Measurements from ENCODE around the gene SLCO4A1. TPM values are rescaled to one million over a fixed set of nuclear protein-coding genes. Genes with fewer than 3 reads are reported as not detected.

Gene SLCO4A1
- polyA plus RNA-seq, 1 donor (not counting 4 experiments of a cell fraction or from before 2014, with no cell fraction given) = 1.8 TPM

DNA sequence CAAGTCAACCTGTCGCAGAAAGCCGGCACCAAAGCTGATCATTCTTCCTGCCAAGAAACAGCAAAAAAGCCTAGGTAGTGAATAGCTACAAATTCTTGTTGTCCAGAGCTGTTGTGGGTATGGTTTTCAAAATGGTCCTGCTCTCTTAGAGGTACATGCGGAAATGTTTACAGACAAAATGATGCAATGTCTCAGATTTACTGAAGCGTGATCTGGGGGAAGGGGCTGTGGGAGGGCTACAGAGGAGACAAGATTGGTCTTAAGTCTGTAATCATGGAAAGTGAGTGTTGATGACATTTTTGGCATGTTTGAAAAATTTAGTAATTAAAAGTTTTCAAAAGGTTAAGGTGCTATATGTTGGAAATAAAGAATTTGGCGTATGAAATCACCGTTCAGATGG, 72.5 kb downstream of the SLCO4A1 start:
- DNase-seq (ENCODE audit: low read depth, low spot score) (no peak), FAIRE-seq (no peak)
- TF ChIP-seq, protein P1, sequence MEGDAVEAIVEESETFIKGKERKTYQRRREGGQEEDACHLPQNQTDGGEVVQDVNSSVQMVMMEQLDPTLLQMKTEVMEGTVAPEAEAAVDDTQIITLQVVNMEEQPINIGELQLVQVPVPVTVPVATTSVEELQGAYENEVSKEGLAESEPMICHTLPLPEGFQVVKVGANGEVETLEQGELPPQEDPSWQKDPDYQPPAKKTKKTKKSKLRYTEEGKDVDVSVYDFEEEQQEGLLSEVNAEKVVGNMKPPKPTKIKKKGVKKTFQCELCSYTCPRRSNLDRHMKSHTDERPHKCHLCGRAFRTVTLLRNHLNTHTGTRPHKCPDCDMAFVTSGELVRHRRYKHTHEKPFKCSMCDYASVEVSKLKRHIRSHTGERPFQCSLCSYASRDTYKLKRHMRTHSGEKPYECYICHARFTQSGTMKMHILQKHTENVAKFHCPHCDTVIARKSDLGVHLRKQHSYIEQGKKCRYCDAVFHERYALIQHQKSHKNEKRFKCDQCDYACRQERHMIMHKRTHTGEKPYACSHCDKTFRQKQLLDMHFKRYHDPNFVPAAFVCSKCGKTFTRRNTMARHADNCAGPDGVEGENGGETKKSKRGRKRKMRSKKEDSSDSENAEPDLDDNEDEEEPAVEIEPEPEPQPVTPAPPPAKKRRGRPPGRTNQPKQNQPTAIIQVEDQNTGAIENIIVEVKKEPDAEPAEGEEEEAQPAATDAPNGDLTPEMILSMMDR (optimal IDR thresholded peaks at IDR 0.05 in 1 of 3, IDR thresholded peaks at IDR 0.05 in 1 of 3, conservative IDR thresholded peaks at IDR 0.05 in 1 of 3; ENCODE audit: extremely low read depth in 1 of 3, insufficient read depth in 2 of 3, low read length in 3 of 3) = no peak
- TF ChIP-seq EZH2 (IDR thresholded peaks at IDR 0.05; ENCODE audit: low read length) = no peak
- Histone ChIP-seq H3K4me1 (ENCODE audit: control insufficient read depth, extremely low read depth, insufficient read depth, low read length) (peaks cover 12% of the 10 kb centered on the region), H3K9ac (ENCODE audit: control insufficient read depth, extremely low read depth, insufficient read depth, low read length) (no peak overlapping the region), H3K36me3 (ENCODE audit: control insufficient read depth in 2 of 2, extremely low read depth in 1 of 2, insufficient read depth in 2 of 2, low read length in 2 of 2) (no peaks in the 10 kb centered on the region), H3K9me1 (ENCODE audit: control insufficient read depth, extremely low read depth, insufficient read depth, low read length) (peaks cover 2% of the 10 kb centered on the region), H3K4me3 (ENCODE audit: control insufficient read depth in 2 of 3, extremely low read depth in 1 of 3, insufficient read depth in 2 of 3, low read depth in 1 of 3, low read length in 3 of 3) (no peak overlapping the region), H2AFZ (ENCODE audit: control insufficient read depth, low read length) (no peak overlapping the region), H3K4me2 (ENCODE audit: control insufficient read depth, extremely low read depth, insufficient read depth, low read depth, low read length) (no peak overlapping the region), H3K27me3 (ENCODE audit: control insufficient read depth, extremely low read depth, insufficient read depth, low read length) (peaks cover 39% of the 10 kb centered on the region), H3K27ac (ENCODE audit: control insufficient read depth, insufficient read depth, low read length) (no peak overlapping the region), H4K20me1 (ENCODE audit: control insufficient read depth, extremely low read depth, insufficient read depth, low read length) (no peaks in the 10 kb centered on the region), H3K9me3 (ENCODE audit: control insufficient read depth, low read depth, low read length) (no peaks in the 10 kb centered on the region), H3K79me2 (ENCODE audit: control insufficient read depth, insufficient read depth, low read length) (peaks cover 3% of the 10 kb centered on the region)
- dilution Hi-C loops (cut with MboI; ENCODE audit: extremely low pct_ligation_motif_present, low sequenced_read_pairs) = no loop called here

DNA sequence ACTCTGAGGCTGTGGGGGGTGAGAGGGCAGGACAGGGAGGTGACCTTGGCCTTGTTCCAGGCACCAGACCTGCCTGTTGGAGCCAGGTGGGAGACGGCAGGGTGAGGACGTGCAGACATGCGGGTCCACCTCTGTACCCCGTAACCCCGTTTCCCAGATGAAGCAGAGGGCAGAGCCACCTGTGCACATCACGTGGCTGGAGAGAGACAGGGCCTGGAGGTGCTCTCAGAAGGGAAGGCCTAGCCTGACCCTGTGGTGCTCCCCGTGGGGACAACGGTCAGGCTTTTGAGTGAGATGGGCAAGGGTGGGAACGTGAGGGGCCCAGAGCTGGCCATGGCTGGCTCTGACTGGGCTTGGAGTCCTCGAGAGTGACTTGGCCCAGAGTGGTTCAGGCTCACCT, 72.9 kb downstream of the SLCO4A1 start:
- TF ChIP-seq, protein P1 (optimal IDR thresholded peaks at IDR 0.05 in 1 of 3, IDR thresholded peaks at IDR 0.05 in 1 of 3, conservative IDR thresholded peaks at IDR 0.05 in 1 of 3; ENCODE audit: extremely low read depth in 1 of 3, insufficient read depth in 2 of 3, low read length in 3 of 3) = no peak
- no peak for TF ChIP-seq EZH2 (IDR thresholded peaks at IDR 0.05; ENCODE audit: low read length)
- DNase-seq (ENCODE audit: low read depth, low spot score) = no peak
- H2AFZ ChIP-seq (ENCODE audit: control insufficient read depth, low read length) = no peak overlapping the region
- FAIRE-seq = no peak
- H3K36me3 ChIP-seq (ENCODE audit: control insufficient read depth in 2 of 2, extremely low read depth in 1 of 2, insufficient read depth in 2 of 2, low read length in 2 of 2) = no peaks in the 10 kb centered on the region
- H3K4me1 ChIP-seq (ENCODE audit: control insufficient read depth, extremely low read depth, insufficient read depth, low read length) = peaks cover 11% of the 10 kb centered on the region
- dilution Hi-C loops (cut with MboI; ENCODE audit: extremely low pct_ligation_motif_present, low sequenced_read_pairs) = no loop called here
- H3K4me3 ChIP-seq (ENCODE audit: control insufficient read depth in 2 of 3, extremely low read depth in 1 of 3, insufficient read depth in 2 of 3, low read depth in 1 of 3, low read length in 3 of 3) = no peak overlapping the region
- H3K27ac ChIP-seq (ENCODE audit: control insufficient read depth, insufficient read depth, low read length) = no peak overlapping the region
- peaks cover 35% of the 10 kb centered on the region for H3K27me3 ChIP-seq (ENCODE audit: control insufficient read depth, extremely low read depth, insufficient read depth, low read length)
- H3K79me2 ChIP-seq (ENCODE audit: control insufficient read depth, insufficient read depth, low read length) = peaks cover 2% of the 10 kb centered on the region
- H3K9me3 ChIP-seq (ENCODE audit: control insufficient read depth, low read depth, low read length) = no peaks in the 10 kb centered on the region
- no peak overlapping the region for H3K9ac ChIP-seq (ENCODE audit: control insufficient read depth, extremely low read depth, insufficient read depth, low read length)
- H3K9me1 ChIP-seq (ENCODE audit: control insufficient read depth, extremely low read depth, insufficient read depth, low read length) = peaks cover 2% of the 10 kb centered on the region
- no peak overlapping the region for H3K4me2 ChIP-seq (ENCODE audit: control insufficient read depth, extremely low read depth, insufficient read depth, low read depth, low read length)
- H4K20me1 ChIP-seq (ENCODE audit: control insufficient read depth, extremely low read depth, insufficient read depth, low read length) = no peaks in the 10 kb centered on the region
